Fibroblast of skin of abdomen (primary cell): ENCODE measurements around the gene TAS1R1.

ENCODE experiments used
- DNase-seq: peaks from one replicate; pipeline ENCODE4 v3.0.0-alpha.2; 2013

The TAS1R1 gene

GRCh38 chr1:6574025-6574620, 19.0 kb downstream of the TAS1R1 start:
- DNase-seq: no peak

- no peak for DNase-seq
These were observed 19.7 kb downstream of the TAS1R1 start for GRCh38 chr1:6574818-6575217.

- no peak for DNase-seq
These were observed 22.9 kb downstream of the TAS1R1 start for GRCh38 chr1:6577831-6578525.

GRCh38 chr1:6578624-6579373, 23.7 kb downstream of the TAS1R1 start:
- DNase-seq: no peak

GRCh38 chr1:6579374-6580118, 24.4 kb downstream of the TAS1R1 start, which contains the start of gene ZBTB48:
Gene ZBTB48 (plus strand): TSS chr1:6579994. CDS start chr1:6580610, 616 bp downstream.
- peak; percentile 97 for DNase-seq

GRCh38 chr1:6580119-6580592, 25.0 kb downstream of the TAS1R1 start:
- DNase-seq: no peak

GRCh38 chr1:6580593-6581409, 25.7 kb downstream of the TAS1R1 start:
- no peak for DNase-seq

- no peak for DNase-seq
These were observed 26.6 kb downstream of the TAS1R1 start for GRCh38 chr1:6581561-6582305.

- DNase-seq: no peak
These were observed 27.3 kb downstream of the TAS1R1 start for GRCh38 chr1:6582370-6582769.

GRCh38 chr1:6584126-6585080, 29.3 kb downstream of the TAS1R1 start:
- DNase-seq: no peak

- DNase-seq: no peak
These were observed 30.1 kb downstream of the TAS1R1 start for GRCh38 chr1:6585081-6585722.

GRCh38 chr1:6585841-6586240, 30.7 kb downstream of the TAS1R1 start:
- no peak for DNase-seq

- no peak for DNase-seq
These were observed 31.3 kb downstream of the TAS1R1 start for GRCh38 chr1:6586404-6586816.

GRCh38 chr1:6587261-6588005, 32.3 kb downstream of the TAS1R1 start:
- no peak for DNase-seq

- no peak for DNase-seq
These were observed 33.2 kb downstream of the TAS1R1 start for GRCh38 chr1:6588128-6588892.

- DNase-seq: no peak
These were observed 33.9 kb downstream of the TAS1R1 start for GRCh38 chr1:6588893-6589520.

- DNase-seq: no peak
These were observed 34.9 kb downstream of the TAS1R1 start for GRCh38 chr1:6590046-6590445.
